Testis (tissue), 3 donors: Measurements from ENCODE around the gene RPS8. TPM values are rescaled to one million over a fixed set of nuclear protein-coding genes. Genes with fewer than 3 reads are reported as not detected.

ENCODE experiments used
- DNase-seq: peaks from one replicate; pipeline ENCODE4 v3.0.0-alpha.2; 2019
- H3K27ac ChIP-seq, 2 donors: fragments of 200-600 bp; sonication (generic); one replicate each; pipeline ENCODE4 v1.5.1; 2019
- H3K27me3 ChIP-seq: fragments of 200-600 bp; sonication (generic); one replicate; pipeline ENCODE4 v1.5.1; 2019
- H3K36me3 ChIP-seq: fragments of 200-600 bp; sonication (generic); one replicate; pipeline ENCODE4 v1.5.1; 2017; ENCODE audit warnings: low read depth; ENCODE audit errors: missing control alignments
- H3K4me1 ChIP-seq: fragments of 200-600 bp; sonication (generic); one replicate; pipeline ENCODE4 v1.5.1; 2019
- H3K4me3 ChIP-seq, 2 donors: fragments of 200-600 bp; sonication (generic); one replicate each; pipeline ENCODE4 v1.5.1; 2017 to 2019
- H3K9me3 ChIP-seq: fragments of 200-600 bp; sonication (generic); one replicate; pipeline ENCODE4 v1.5.1; 2017
- POLR2A ChIP-seq: fragments of 450-650 bp; IDR thresholded peaks from one replicate; pipeline ENCODE4 v1.6.1; 2017; ENCODE audit warnings: antibody characterized with exemption, mild to moderate bottlenecking, moderate library complexity
- WGBS, 2 donors: methylation state at CpG; one replicate each; pipeline ENCODE4 v1.1.5; 2018; 5-methylcytosine and 5-hydroxymethylcytosine counted together
- intact Hi-C: fragments of 100-400 bp; cut with DNase I; formaldehyde crosslinking; loops from one replicate; pipeline ENCODE4 v1.15.1; 2023; ENCODE audit warnings: low total_unique reads
- polyA plus RNA-seq: library from polyadenylated mRNA; stranded (reverse); fragments of 350-450 nt; fragmentation: Illumina TruSeq; extraction: RNeasy Lipid Tissue Mini Kit (QIAGEN cat#74804); gene quantifications from one replicate; pipeline ENCODE4 v1.2.3, GENCODE V29; 2014; ENCODE audit warnings: low read depth, low replicate concordance; ENCODE audit not compliant: insufficient read depth
- total RNA-seq, 2 donors: library from RNA; depleted of rRNA; stranded (reverse); fragments of >200 nt; gene quantifications; one replicate each; pipeline ENCODE4 v1.2.3, GENCODE V29; 2016
- TF ChIP-seq, protein P1 (sequence below), 3 experiments: fragments of 450-650 bp in 2 of 3; fragments of 200-600 bp in 1 of 3; sonication (generic) in 1 of 3; IDR thresholded peaks; one replicate each; pipeline ENCODE4 v1.5.1; 2016 to 2019; ENCODE audit warnings: antibody characterized with exemption in 3 of 3, mild to moderate bottlenecking in 2 of 3, moderate library complexity in 1 of 3

RPS8 gene
- total and polyA plus RNA-seq, 3 donors from 2014 or later = 431 to 935 (median 860) TPM

DNA sequence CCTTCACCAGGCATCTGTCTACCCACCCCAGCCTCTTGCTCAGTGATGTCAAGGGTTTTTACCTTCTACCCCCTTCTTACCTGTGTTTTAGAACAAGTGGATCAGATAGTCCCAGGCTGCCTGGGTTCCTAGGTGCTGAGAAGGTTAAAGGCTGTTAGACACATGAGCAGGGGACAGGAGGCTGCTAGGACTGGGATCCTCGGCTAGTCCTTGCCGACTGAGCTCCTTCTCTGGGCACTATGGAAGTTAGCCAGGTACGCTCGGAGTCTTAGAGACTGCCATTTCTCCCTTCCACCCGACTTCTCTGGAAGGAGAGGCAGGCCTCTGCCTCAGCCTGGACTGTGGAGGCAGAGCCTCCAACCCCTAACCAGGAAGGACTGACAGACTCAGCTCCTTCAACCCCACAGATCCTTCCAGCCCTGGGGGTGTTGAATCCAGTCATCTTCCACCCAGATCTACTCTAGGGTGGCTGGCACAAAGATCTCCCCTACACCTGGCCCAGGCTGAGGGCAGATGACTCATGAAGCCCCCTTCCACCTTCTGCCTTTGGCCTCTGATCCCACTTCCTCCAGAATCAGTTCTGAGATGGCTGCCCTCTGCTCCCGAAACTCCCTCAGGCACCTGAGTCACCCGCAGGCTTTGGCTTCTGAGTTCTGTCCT lies 31.5 kb downstream of the RPS8 start, which contains the start of gene DYNLT4:
Gene DYNLT4 (minus strand): TSS at position 648 of the 660 bp plus-strand sequence. CDS start 683 bp downstream, outside the sequence.
- H3K9me3 ChIP-seq = no peaks in the 10 kb centered on the region
- H3K4me3 ChIP-seq = peak within 1 kb of the TSS; percentile 24 to 46
- H3K27ac ChIP-seq = peak within 1 kb of the TSS; percentile 95 to 99
- H3K36me3 ChIP-seq = no peaks in the 10 kb centered on the region
- intact Hi-C loops = no loop called here
- H3K27me3 ChIP-seq = no peaks in the 10 kb centered on the region
- TF ChIP-seq, protein P1, sequence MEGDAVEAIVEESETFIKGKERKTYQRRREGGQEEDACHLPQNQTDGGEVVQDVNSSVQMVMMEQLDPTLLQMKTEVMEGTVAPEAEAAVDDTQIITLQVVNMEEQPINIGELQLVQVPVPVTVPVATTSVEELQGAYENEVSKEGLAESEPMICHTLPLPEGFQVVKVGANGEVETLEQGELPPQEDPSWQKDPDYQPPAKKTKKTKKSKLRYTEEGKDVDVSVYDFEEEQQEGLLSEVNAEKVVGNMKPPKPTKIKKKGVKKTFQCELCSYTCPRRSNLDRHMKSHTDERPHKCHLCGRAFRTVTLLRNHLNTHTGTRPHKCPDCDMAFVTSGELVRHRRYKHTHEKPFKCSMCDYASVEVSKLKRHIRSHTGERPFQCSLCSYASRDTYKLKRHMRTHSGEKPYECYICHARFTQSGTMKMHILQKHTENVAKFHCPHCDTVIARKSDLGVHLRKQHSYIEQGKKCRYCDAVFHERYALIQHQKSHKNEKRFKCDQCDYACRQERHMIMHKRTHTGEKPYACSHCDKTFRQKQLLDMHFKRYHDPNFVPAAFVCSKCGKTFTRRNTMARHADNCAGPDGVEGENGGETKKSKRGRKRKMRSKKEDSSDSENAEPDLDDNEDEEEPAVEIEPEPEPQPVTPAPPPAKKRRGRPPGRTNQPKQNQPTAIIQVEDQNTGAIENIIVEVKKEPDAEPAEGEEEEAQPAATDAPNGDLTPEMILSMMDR (IDR thresholded peaks at IDR 0.05) = no peak
- no peak for TF ChIP-seq POLR2A
- DNase-seq = no peak
- 41 to 44% methylated on average over 5 to 7 of the region's 7 CpGs for WGBS, 2 donors
- H3K4me1 ChIP-seq = peaks cover 67% of the 10 kb centered on the region

DNA sequence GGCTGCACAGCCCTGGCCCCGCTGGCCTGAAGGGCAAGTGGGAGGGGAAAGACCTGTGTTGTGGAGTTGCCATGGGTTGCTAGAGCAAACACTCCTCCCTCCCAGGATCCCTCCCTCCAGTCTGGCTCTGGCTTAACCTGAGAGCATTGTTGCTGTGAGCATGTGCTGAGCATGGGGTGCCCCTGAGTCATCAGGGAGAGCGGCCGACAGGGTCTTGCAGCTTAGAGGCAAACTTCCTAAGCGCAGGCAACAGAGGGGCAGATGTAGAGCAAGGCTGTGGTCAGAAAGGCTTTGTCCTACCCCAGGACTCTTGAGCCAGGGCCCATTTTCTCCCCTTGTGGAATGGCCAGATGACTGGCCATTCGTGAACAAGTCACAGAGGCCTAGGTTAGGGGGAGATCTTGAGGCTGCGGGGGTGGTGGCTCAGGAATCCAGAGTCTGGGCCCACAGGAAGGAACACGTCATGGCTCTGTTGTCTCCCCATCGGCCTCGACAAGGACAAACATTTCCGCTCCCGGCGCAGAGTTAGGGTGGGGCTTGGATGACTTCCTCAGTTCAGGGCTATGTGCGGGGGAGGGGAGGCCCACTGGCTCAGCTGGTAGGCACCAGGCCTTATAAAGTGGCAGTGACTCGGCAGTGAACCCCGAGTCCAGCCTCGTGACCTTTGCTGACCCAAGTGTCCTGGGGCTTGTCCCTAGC lies 32.2 kb downstream of the RPS8 start:
- peaks cover 65% of the 10 kb centered on the region for H3K4me1 ChIP-seq

DNA sequence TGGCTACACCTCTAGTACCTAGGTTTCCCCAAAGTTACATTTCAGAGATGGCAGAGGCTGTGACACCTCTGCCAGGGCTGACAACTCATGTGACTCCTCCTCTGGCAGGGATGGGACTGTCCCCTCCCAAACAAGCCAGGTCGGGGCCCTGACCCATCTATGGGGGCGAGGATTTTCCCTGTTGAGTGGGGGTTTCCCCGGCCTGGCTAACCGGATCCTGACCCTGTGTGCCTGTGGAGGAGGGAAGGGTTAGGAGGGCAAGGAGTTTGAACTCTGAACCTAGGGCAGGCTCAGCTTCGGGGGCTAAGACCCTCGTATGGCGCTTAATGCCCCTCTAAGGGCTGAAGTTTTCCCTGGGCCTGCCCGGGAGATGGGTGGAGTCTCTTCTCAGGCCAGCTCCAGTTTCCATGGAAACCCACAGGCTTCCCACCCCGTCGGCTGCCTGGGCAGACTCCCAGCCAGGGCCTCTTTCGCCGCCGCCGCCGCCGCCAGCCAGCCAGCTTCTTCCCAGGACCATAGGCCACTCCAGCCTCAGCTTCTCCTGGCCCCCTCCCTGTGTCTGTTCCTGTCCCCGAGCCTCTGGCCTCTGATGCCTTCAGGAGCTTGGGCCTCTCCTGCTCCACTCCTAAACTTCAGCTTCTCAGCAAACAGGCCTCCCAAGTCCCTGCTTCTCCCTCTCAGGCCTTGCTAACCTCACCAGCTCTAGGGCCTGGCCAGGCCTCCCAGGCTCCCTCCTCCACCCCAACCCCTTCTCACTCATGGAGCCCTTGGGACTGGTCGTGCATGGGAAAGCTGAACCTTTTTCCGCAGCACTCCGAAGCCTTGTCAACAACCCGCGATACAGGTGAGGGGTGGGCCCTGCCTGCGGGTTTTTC lies 33.0 kb downstream of the RPS8 start, which contains the start of gene BTBD19:
Gene BTBD19 (plus strand): TSS at position 461 of the 875 bp plus-strand sequence. CDS start 298 bp downstream, at position 759.
- Histone ChIP-seq H3K4me1 (peaks cover 62% of the 10 kb centered on the region), H3K9me3 (no peaks in the 10 kb centered on the region), H3K4me3 (no peak within 1 kb of the TSS), H3K36me3 (no peaks in the 10 kb centered on the region), H3K27me3 (no peaks in the 10 kb centered on the region), H3K27ac (peak within 1 kb of the TSS; percentile 95 to 99)
- DNase-seq = peak; percentile 91
- intact Hi-C loops = no loop called here
- TF ChIP-seq, protein P1 (IDR thresholded peaks at IDR 0.05) = no peak
- TF ChIP-seq POLR2A = no peak
- 25 to 29% methylated on average over 18 to 23 of the region's 23 CpGs for WGBS, 2 donors

More for the DNA sequence above, 32.2 kb downstream of the RPS8 start:
- TF ChIP-seq, protein P1 (IDR thresholded peaks at IDR 0.05) = no peak
- no peak for TF ChIP-seq POLR2A
- no peaks in the 10 kb centered on the region for H3K36me3 ChIP-seq
- intact Hi-C loops = no loop called here
- no peak overlapping the region for H3K4me3 ChIP-seq
- H3K9me3 ChIP-seq = no peaks in the 10 kb centered on the region
- no peaks in the 10 kb centered on the region for H3K27me3 ChIP-seq
- WGBS, 2 donors = 17 to 35% methylated on average over 9 to 16 of the region's 16 CpGs
- peak; percentile 96 for DNase-seq
- peak overlapping the region; percentile 95 to 99 for H3K27ac ChIP-seq

DNA sequence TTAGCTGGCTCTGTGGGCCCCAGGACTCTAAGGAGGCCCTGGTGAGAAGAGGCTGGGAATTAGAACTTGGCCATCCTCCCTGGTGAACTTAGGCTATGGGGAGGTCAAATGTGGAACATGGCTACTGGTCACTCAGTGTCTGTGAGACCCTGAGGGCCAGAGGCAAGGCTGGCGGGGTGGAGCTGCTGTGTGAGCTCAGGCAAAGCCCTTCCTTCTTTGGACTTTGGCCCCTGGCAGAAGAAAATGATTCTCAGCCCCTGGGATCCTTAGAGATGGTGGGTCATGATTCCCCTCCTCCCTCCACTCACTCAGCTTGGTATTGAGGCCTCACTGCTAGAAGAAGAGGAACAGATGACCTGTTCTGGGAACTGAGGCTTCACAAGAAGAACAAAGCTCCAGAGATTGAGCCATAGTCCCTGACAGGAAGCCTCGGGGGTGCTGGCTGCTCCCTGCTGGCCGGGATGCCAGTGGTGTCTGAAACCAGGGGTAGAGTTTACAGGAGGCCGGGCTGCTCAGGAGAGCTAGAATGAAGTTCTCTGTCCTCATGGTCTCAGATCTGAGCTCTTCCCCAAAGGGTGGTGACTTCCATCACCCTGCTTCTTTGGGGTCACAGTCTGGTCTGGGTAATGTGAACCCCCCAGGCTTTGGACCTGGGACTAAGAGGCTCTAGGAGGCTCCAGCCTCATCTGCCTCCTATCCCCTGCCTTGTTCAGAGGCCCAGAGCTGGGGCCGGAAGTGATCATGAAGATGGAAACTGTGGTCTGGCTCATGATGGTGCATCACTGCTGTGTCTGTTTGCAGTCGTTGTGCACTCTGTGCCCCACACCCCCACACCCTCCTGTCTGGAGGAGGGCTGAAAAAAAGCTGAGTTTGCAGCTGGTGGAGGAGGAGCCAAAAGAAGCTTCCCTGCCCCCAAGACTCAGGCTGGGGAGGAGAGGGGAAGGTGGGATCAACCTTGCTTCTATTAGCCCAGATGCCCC lies 33.9 kb downstream of the RPS8 start:
- Histone ChIP-seq H3K36me3 (no peaks in the 10 kb centered on the region), H3K4me3 (no peak overlapping the region), H3K27me3 (no peaks in the 10 kb centered on the region), H3K9me3 (no peaks in the 10 kb centered on the region), H3K27ac (peak overlapping the region; percentile 95 to 99), H3K4me1 (peaks cover 62% of the 10 kb centered on the region)
- WGBS, 2 donors = 29 to 44% methylated on average over 5 to 6 of the region's 6 CpGs
- DNase-seq = peak; percentile 54
- intact Hi-C loops = no loop called here
- TF ChIP-seq, protein P1 (IDR thresholded peaks at IDR 0.05) = no peak
- TF ChIP-seq POLR2A = no peak
